Common myeloid progenitor, CD34-positive (primary cell): ENCODE results near the gene ISYNA1.
A peak's percentile ranks its signal among the peaks of the same experiment; 100 is the strongest.

Source experiments
- CTCF ChIA-PET: fragments of 350-600 bp; sonication (Branson Sonifier 250); formaldehyde crosslinking; loops from one replicate; lab custom pipeline; 2021; ENCODE audit warnings: antibody characterized with exemption; lab: Charles Lee
- POLR2A ChIA-PET: fragments of 350-600 bp; sonication (Branson Sonifier 250); formaldehyde crosslinking; loops from one replicate; lab custom pipeline; 2021; ENCODE audit warnings: antibody characterized with exemption; lab: Charles Lee
- DNase-seq, 3 donors: peaks; one replicate each; pipeline versions ENCODE4 v3.0.0 to v3.0.0-alpha.2; 2013
- H3K27ac ChIP-seq, 2 experiments: 1 replicate in 1 of 2; 2 replicates in 1 of 2; pipeline ENCODE4 v1.7.0; 2013; ENCODE audit warnings: inconsistent platforms in 2 of 2, low read length in 2 of 2, mild to moderate bottlenecking in 2 of 2, low read depth in 1 of 2, moderate library complexity in 1 of 2; ENCODE audit not compliant: severe bottlenecking in 2 of 2, insufficient read depth in 1 of 2, poor library complexity in 1 of 2
- H3K27me3 ChIP-seq, 5 experiments: replicated peaks in 2 of 5; 1 replicate in 3 of 5; 2 replicates in 2 of 5; pipeline versions ENCODE4 v1.6.1 to v1.7.0; 2013; ENCODE audit warnings: low read length in 4 of 5, mild to moderate bottlenecking in 2 of 5, moderate library complexity in 2 of 5, inconsistent platforms in 1 of 5; ENCODE audit not compliant: insufficient read depth in 5 of 5, control insufficient read depth in 4 of 5
- H3K36me3 ChIP-seq, 4 experiments: 1 replicate in 2 of 4; 2 replicates in 2 of 4; pipeline versions ENCODE4 v1.6.1 to v1.7.0; 2013; ENCODE audit warnings: low read length in 3 of 4, control low read depth in 1 of 4, mild to moderate bottlenecking in 1 of 4; ENCODE audit not compliant: control insufficient read depth in 4 of 4, insufficient read depth in 4 of 4
- H3K4me1 ChIP-seq, 4 experiments: 1 replicate in 3 of 4; 2 replicates in 1 of 4; pipeline versions ENCODE4 v1.6.1 to v1.7.1; 2013; ENCODE audit warnings: low read length in 3 of 4, mild to moderate bottlenecking in 3 of 4, control low read depth in 1 of 4, inconsistent platforms in 1 of 4, moderate library complexity in 1 of 4; ENCODE audit not compliant: control insufficient read depth in 4 of 4, insufficient read depth in 4 of 4; ENCODE audit errors: control extremely low read depth in 1 of 4
- H3K4me3 ChIP-seq, 7 experiments: 1 replicate in 4 of 7; 2 replicates in 3 of 7; pipeline versions ENCODE4 v1.5.1 to v1.7.0; 2013; ENCODE audit warnings: mild to moderate bottlenecking in 7 of 7, low read length in 6 of 7, moderate library complexity in 6 of 7, inconsistent platforms in 2 of 7, low read depth in 2 of 7, control low read depth in 1 of 7; ENCODE audit not compliant: insufficient read depth in 4 of 7, control insufficient read depth in 1 of 7; ENCODE audit errors: extremely low read depth in 1 of 7
- H3K9me3 ChIP-seq, 5 experiments: 1 replicate in 4 of 5; 2 replicates in 1 of 5; pipeline versions ENCODE4 v1.6.1 to v1.7.1; 2013; ENCODE audit warnings: low read length in 4 of 5, mild to moderate bottlenecking in 2 of 5, inconsistent platforms in 1 of 5, low read depth in 1 of 5, moderate library complexity in 1 of 5; ENCODE audit not compliant: control insufficient read depth in 4 of 5, insufficient read depth in 2 of 5; ENCODE audit errors: control extremely low read depth in 1 of 5
- WGBS: methylation state at CpG from one replicate; pipeline ENCODE4 v1.1.5; 2013; ENCODE audit not compliant: insufficient coverage; 5-methylcytosine and 5-hydroxymethylcytosine counted together

Gene ISYNA1

DNA sequence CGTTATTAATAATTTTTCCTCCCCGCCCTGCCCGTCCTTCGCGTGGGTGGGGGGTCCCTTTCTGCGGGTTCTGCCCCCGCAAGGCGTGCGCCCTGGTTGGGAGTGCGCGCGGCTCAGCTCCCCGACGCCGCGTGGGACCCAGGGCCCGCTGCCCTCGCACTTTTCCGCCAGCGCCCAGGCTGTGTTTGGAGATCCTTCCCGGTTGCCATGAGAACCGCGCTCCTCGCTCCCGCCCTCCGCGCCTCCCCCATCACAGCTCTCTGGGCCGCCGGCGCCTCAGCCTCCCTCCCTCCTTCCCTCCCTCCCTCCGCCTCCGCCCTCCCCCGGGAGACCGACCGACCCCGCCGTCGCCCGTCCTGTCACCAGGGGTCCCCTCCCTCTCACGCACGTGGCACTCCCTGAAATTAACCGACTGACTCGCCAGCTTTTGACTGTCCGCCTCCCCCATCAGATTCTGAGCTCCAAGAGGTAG, 21.1 kb downstream of the ISYNA1 start:
- WGBS = under 1% methylated on average over 40 of the region's 44 CpGs
- peak overlapping the region; percentile 79 to 94 for H3K27ac ChIP-seq
- no peaks in the 10 kb centered on the region for H3K9me3 ChIP-seq
- peak; percentile 91 to 97 (median 95) for DNase-seq
- ChIA-PET POLR2A (interaction anchor here (0.8 to 2.9 kb wide), 8 partner anchors 11 to 136 kb away, joined by 3 to 16 read pairs (median 3); partner anchors contain the start of gene JUND), CTCF (interaction anchor here (0.8 to 3.4 kb wide), 7 partner anchors 12 to 75 kb away, joined by 3 to 11 read pairs (median 7); no protein-coding TSS in a partner anchor)
- H3K4me3 ChIP-seq = peak overlapping the region in 5 of 7 experiments; percentile 28 to 69 (median 52)
- H3K27me3 ChIP-seq = no peaks in the 10 kb centered on the region
- H3K36me3 ChIP-seq = no peaks in the 10 kb centered on the region
- H3K4me1 ChIP-seq = peaks cover 3 to 79% (median 71%) of the 10 kb centered on the region in 4 experiments

DNA sequence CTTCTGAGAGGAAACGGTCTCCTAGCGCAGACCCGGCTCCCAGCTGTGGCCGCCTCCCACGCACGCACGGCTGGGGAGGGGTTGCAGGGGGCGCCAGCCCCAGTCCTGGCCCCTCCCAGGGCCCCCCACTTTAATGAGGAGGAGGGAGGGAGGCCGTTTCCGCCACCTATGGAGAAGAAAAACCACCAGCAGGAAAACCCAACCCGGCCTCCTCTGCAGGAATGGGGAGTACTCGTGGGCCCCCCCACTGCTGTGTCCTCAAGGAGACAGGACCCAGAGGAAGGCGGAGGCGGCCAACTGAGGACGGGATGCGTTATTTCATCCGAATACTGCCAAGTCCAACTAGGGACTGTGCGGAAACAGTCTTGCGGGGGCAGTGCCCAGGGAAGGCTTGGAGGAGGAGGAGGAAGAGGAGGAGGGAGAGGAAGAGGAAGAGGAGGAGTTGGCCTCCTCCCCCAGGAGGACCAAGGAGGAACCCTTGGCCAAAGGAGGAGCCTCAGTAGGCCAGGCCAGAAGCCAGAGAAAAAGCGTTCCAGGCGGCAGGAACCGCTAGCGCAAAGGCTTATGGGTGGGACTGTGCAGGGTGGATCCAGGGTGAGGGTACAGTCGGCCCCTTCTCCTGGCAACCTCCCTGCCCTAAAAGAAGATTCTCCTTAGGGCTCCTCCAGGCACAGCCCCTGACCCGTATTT, 22.6 kb downstream of the ISYNA1 start:
- peak in 2 of 3 donors; percentile 28 to 33 for DNase-seq
- Histone ChIP-seq H3K27me3 (no peaks in the 10 kb centered on the region), H3K36me3 (no peaks in the 10 kb centered on the region), H3K4me3 (peak overlapping the region in 5 of 7 experiments; percentile 29 to 60 (median 54)), H3K27ac (peak overlapping the region; percentile 46 to 94), H3K4me1 (peaks cover 3 to 64% (median 60%) of the 10 kb centered on the region in 4 experiments), H3K9me3 (no peaks in the 10 kb centered on the region)
- ChIA-PET CTCF (interaction anchor here (0.6 to 6.9 kb wide), 15 partner anchors 9 to 535 kb away, joined by 3 to 133 read pairs (median 4); partner anchors contain the start of genes GDF15 and LRRC25), POLR2A (interaction anchor here (0.5 to 1.2 kb wide), 3 partner anchors 98 to 249 kb away, joined by 3 to 5 read pairs (median 3); no protein-coding TSS in a partner anchor)
- 3% methylated on average over 24 of the region's 25 CpGs for WGBS

DNA sequence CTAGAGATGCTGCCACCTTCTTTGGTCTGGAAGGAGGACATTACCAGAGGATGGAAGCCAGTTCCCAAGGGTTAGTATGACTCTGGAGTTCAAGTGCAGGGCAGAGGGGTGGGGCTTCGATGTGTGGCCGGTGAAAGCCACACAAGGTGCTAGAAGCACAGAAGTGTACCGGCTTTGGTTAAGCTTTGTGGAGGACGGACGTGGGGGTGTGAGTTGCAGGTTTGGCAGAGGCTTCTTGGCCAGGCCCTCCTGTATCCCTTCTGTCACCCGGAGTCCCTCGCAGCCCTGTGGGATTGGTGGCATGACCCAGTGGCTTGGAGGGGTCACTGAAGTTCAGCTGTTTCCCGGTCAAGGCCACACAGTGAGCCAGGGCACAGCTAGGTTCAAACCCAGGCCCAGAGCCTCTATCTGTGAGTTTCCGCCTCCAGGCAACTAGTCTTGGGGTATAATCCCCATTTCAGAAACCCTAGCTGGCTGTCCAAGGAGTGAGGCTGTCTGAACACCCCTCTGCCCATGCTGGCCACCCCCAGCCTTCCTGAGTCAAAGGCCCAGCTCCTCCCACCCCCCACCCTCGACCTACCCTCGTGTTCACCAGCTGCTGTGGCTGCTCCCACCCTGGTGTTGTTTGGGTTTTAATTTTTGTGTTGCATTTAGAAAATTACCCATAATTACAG, 23.3 kb downstream of the ISYNA1 start:
- Histone ChIP-seq H3K27me3 (no peaks in the 10 kb centered on the region), H3K4me1 (peaks cover 3 to 60% (median 54%) of the 10 kb centered on the region in 4 experiments), H3K36me3 (no peaks in the 10 kb centered on the region), H3K27ac (peak overlapping the region; percentile 46 to 94), H3K4me3 (peak overlapping the region in 3 of 7 experiments; percentile 54 to 60 (median 57)), H3K9me3 (no peaks in the 10 kb centered on the region)
- CTCF ChIA-PET = interaction anchor here (0.6 to 6.9 kb wide), 14 partner anchors 9 to 1151 kb away, joined by 3 to 133 read pairs (median 4); partner anchors contain the start of genes GDF15 and LRRC25
- 20% methylated on average over 6 of the region's 11 CpGs for WGBS
- DNase-seq = peak in 2 of 3 donors; percentile 50 to 61
- POLR2A ChIA-PET = interaction anchor here (0.5 to 1.2 kb wide), 4 partner anchors 26 to 248 kb away, joined by 3 to 7 read pairs (median 4); no protein-coding TSS in a partner anchor

DNA sequence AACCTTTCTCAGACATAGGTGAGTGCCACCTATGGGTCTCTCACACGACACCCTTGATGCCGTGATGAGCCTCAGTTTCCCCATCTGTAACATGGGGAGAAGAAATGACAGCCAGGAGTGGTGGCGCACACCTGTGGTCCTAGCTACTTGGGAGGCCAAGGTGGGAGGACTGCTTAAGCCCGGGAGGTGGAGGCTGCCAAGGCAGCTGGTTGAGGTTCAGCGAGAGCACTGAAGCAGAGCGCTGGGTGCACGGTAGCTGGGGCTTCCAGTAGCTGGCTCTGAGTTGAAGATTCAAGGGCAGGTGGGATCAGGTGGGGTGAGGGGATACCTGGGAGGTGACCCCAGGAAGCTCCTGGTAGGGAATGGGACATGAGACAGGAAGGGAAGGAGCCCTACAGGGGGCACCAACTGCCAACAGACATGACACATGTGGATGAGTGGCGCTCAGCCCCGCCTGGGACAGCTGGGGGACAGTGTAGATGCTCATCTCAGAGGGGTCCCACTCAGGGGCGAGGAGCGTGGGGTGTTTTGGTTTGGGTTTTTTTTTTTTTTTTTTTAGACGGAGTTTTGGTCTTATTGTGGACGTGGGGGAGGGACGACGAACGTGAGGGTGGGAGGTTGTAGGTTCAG, 25.2 kb downstream of the ISYNA1 start:
- H3K4me3 ChIP-seq = no peak overlapping the region
- peaks cover 3 to 50% (median 40%) of the 10 kb centered on the region in 4 experiments for H3K4me1 ChIP-seq
- H3K9me3 ChIP-seq = no peaks in the 10 kb centered on the region
- POLR2A ChIA-PET = no interaction called here
- H3K27ac ChIP-seq = no peak overlapping the region
- no peak for DNase-seq
- H3K27me3 ChIP-seq = no peaks in the 10 kb centered on the region
- H3K36me3 ChIP-seq = no peaks in the 10 kb centered on the region
- CTCF ChIA-PET = interaction anchor here (0.9 to 6.9 kb wide), 17 partner anchors 8 to 215 kb away, joined by 3 to 133 read pairs (median 5); partner anchors contain the start of genes GDF15 and PGPEP1
- 96% methylated on average over 12 of the region's 16 CpGs for WGBS

DNA sequence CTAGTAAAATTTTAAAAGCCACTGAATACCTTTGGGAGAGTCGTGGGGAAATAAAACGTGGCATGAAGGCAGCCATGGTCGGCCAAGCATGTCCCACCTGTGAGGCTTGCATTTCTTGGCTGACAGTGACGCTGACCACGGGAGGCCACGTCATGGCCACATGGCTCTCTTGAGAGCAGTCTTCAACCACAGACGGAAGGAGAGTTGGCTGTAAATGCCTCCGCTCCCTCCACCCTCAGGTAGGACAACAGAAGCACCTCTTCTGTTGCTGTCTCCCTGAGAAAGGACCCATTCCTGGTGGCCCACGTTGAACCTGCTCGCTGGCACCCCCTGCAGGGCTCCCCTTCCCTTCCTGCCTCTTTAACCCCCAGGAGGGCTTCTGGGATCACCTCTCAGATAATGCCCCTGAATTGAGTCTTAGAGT, 29.9 kb downstream of the ISYNA1 start:
- peak in 2 of 3 donors; percentile 45 to 54 for DNase-seq
- CTCF ChIA-PET = interaction anchor here (1.1 to 8.9 kb wide), 2 partner anchors 18 to 40 kb away, joined by 4 to 101 read pairs; no protein-coding TSS in a partner anchor
- Histone ChIP-seq H3K4me1 (peaks cover 0 to 19% (median 5%) of the 10 kb centered on the region in 4 experiments), H3K9me3 (no peaks in the 10 kb centered on the region), H3K27me3 (no peaks in the 10 kb centered on the region), H3K27ac (no peak overlapping the region), H3K36me3 (no peaks in the 10 kb centered on the region), H3K4me3 (no peak overlapping the region)
- POLR2A ChIA-PET = no interaction called here
- WGBS = 50% methylated on average over 10 of the region's 10 CpGs

DNA sequence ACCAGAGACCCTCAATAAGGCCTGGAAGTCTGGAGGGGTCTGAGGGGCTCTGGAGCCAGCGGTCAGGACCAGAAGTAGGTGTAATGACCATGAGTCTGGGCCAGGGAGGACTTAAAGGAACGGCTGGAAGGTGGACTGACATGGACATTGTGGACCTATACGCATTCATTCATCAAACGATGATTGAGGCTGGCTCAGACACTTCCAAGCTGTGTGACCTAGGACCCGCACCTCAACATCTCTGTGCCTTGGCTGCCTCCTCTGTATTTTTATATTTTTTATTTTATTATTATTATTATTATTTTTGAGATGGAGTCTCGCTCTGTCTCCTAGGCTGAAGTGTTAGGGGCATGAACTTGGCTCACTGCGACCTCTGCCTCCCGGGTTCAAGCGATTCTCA, 31.2 kb downstream of the ISYNA1 start:
- no peaks in the 10 kb centered on the region for H3K9me3 ChIP-seq
- ChIA-PET CTCF (interaction anchor here (1.0 to 8.9 kb wide), 5 partner anchors 10 to 39 kb away, joined by 3 to 101 read pairs (median 4); no protein-coding TSS in a partner anchor), POLR2A (no interaction called here)
- H3K4me3 ChIP-seq = no peak overlapping the region
- H3K36me3 ChIP-seq = no peaks in the 10 kb centered on the region
- no peaks in the 10 kb centered on the region for H3K27me3 ChIP-seq
- no peak overlapping the region for H3K27ac ChIP-seq
- no peak for DNase-seq
- WGBS = 100% methylated on average over 5 of the region's 9 CpGs
- peaks cover 5 to 27% (median 16%) of the 10 kb centered on the region in 4 experiments for H3K4me1 ChIP-seq
